Spleen (tissue), 11 donors: ENCODE results near the gene KCNC1. TPM values are rescaled to one million over a fixed set of nuclear protein-coding genes. Genes with fewer than 3 reads are reported as not detected.

ENCODE experiments used
- DNase-seq: peaks from one replicate; pipeline ENCODE4 v3.0.0-alpha.2; 2020
- H3K27ac ChIP-seq, 8 donors: fragments of 200-600 bp; sonication (generic) in 7 of 8; 1 replicate in 4 of 8; 2 replicates in 4 of 8; pipeline versions ENCODE4 v1.5.0 to v1.8.0; 2016 to 2021; ENCODE audit warnings: inconsistent platforms in 4 of 8, mild to moderate bottlenecking in 4 of 8, moderate library complexity in 1 of 8
- H3K27me3 ChIP-seq, 7 donors: fragments of 200-600 bp; sonication (generic) in 6 of 7; replicated peaks in 1 of 7; 1 replicate in 4 of 7; 2 replicates in 3 of 7; pipeline versions ENCODE4 v1.5.0 to v1.8.0; 2016 to 2021; ENCODE audit warnings: inconsistent platforms in 3 of 7, mild to moderate bottlenecking in 1 of 7
- H3K36me3 ChIP-seq, 6 donors: fragments of 200-600 bp; sonication (generic) in 5 of 6; 1 replicate in 4 of 6; 2 replicates in 2 of 6; pipeline versions ENCODE4 v1.5.0 to v1.8.0; 2016 to 2021; ENCODE audit warnings: inconsistent platforms in 2 of 6
- H3K4me1 ChIP-seq, 6 donors: fragments of 200-600 bp; sonication (generic) in 5 of 6; 1 replicate in 3 of 6; 2 replicates in 3 of 6; pipeline versions ENCODE4 v1.5.0 to v1.8.0; 2016 to 2021; ENCODE audit warnings: inconsistent platforms in 3 of 6
- H3K4me3 ChIP-seq, 8 donors: fragments of 200-600 bp; sonication (generic) in 7 of 8; 1 replicate in 4 of 8; 2 replicates in 4 of 8; pipeline versions ENCODE4 v1.5.0 to v1.8.0; 2016 to 2021; ENCODE audit warnings: inconsistent platforms in 4 of 8, mild to moderate bottlenecking in 4 of 8, moderate library complexity in 2 of 8
- H3K9me3 ChIP-seq, 8 donors: fragments of 200-600 bp; sonication (generic) in 7 of 8; 1 replicate in 4 of 8; 2 replicates in 4 of 8; pipeline versions ENCODE4 v1.5.0 to v1.8.0; 2016 to 2021; ENCODE audit warnings: inconsistent platforms in 4 of 8
- POLR2A ChIP-seq, 3 donors: fragments of 450-650 bp; IDR thresholded peaks; one replicate each; pipeline ENCODE4 v1.5.1; 2017; ENCODE audit warnings: antibody characterized with exemption in 3 of 3, mild to moderate bottlenecking in 1 of 3
- POLR2AphosphoS5 ChIP-seq, 3 donors: sonication (generic); formaldehyde crosslinking; IDR thresholded peaks; one replicate each; pipeline ENCODE4 v1.5.1; 2017; ENCODE audit warnings: antibody characterized with exemption in 3 of 3
- WGBS, 5 donors: extraction: QIAGEN DNeasy Blood & Tissue Kit in 3 of 5; methylation state at CpG; one replicate each; pipeline versions ENCODE4 v1.1.5 to v1.1.7; 2013 to 2018; 5-methylcytosine and 5-hydroxymethylcytosine counted together
- intact Hi-C: fragments of 100-400 bp; cut with DNase I; formaldehyde crosslinking; loops from one replicate; pipeline ENCODE4 v1.15.0; 2023; ENCODE audit warnings: low total_unique reads
- polyA plus RNA-seq, 3 donors: library from polyadenylated mRNA; stranded (reverse); fragments of 200-250 nt; gene quantifications; one replicate each; pipeline ENCODE4 v1.2.1, GENCODE V29; 2013
- total RNA-seq, 7 donors: library from RNA; depleted of rRNA in 3 of 7; stranded (reverse); fragments of >200 nt in 3 of 7; fragmentation: NEBNext Ultra II Directional in 4 of 7; extraction: Animal tissue kit (Norgen Biotek cat#: 25700) in 4 of 7; gene quantifications; one replicate each; pipeline versions ENCODE4 v1.1.0 to v1.2.1, GENCODE V29; 2016 to 2021
- TF ChIP-seq, protein P1 (sequence below), 11 experiments: fragments of 200-600 bp in 7 of 11; fragments of 450-650 bp in 4 of 11; sonication (generic) in 4 of 11; IDR thresholded peaks in 8 of 11; conservative IDR thresholded peaks in 3 of 11; 1 replicate in 7 of 11; 2 replicates in 4 of 11; pipeline versions ENCODE4 v1.4.0 to v1.8.0; 2016 to 2021; ENCODE audit warnings: antibody characterized with exemption in 11 of 11, inconsistent platforms in 4 of 11, mild to moderate bottlenecking in 1 of 11
- donor health status: healthy with polysubstance abuse.
- donor health status: DM: no; HTN: no; CAD: no; lungs with moderate emphysema.
- donor health status: DM: no; HTN: no; CAD: no.
- donor health status: Bipolar disorder and iron deficiency.
- donor health status: healthy.
- donor health status: DM: no; HTN: no; CAD: no.
- donor health status: DM: yes; HTN: yes; CAD: no.

Gene KCNC1
- total and polyA plus RNA-seq, 10 donors: not detected

DNA sequence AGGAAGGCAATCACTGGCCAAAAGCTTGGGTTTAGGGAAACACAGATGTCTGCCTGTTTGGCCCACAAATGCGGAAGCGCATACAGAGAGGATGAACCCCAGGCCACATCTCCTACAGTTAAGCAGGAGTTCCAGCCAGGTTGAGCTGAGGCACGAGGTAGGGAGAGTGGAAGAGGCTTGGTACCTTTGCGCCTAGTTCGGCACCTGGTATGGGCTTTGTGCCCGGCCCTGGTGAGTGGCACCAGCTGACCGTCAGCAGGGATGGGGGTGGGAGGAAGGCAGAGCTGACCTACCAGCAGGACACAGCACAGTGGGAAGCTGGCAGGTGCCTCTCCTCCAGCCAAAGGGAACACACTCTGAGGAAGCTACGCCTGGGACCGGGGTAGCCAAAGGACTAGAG lies 57.6 kb downstream of the KCNC1 start:
- H3K9me3 ChIP-seq: no peaks in the 10 kb centered on the region
- TF ChIP-seq POLR2A (IDR thresholded peaks at IDR 0.05) (no peak), POLR2AphosphoS5 (IDR thresholded peaks at IDR 0.05) (no peak)
- TF ChIP-seq, protein P1, sequence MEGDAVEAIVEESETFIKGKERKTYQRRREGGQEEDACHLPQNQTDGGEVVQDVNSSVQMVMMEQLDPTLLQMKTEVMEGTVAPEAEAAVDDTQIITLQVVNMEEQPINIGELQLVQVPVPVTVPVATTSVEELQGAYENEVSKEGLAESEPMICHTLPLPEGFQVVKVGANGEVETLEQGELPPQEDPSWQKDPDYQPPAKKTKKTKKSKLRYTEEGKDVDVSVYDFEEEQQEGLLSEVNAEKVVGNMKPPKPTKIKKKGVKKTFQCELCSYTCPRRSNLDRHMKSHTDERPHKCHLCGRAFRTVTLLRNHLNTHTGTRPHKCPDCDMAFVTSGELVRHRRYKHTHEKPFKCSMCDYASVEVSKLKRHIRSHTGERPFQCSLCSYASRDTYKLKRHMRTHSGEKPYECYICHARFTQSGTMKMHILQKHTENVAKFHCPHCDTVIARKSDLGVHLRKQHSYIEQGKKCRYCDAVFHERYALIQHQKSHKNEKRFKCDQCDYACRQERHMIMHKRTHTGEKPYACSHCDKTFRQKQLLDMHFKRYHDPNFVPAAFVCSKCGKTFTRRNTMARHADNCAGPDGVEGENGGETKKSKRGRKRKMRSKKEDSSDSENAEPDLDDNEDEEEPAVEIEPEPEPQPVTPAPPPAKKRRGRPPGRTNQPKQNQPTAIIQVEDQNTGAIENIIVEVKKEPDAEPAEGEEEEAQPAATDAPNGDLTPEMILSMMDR (IDR thresholded peaks at IDR 0.05 in 8 of 11, conservative IDR thresholded peaks at IDR 0.05 in 3 of 11): no peak
- DNase-seq: no peak

DNA sequence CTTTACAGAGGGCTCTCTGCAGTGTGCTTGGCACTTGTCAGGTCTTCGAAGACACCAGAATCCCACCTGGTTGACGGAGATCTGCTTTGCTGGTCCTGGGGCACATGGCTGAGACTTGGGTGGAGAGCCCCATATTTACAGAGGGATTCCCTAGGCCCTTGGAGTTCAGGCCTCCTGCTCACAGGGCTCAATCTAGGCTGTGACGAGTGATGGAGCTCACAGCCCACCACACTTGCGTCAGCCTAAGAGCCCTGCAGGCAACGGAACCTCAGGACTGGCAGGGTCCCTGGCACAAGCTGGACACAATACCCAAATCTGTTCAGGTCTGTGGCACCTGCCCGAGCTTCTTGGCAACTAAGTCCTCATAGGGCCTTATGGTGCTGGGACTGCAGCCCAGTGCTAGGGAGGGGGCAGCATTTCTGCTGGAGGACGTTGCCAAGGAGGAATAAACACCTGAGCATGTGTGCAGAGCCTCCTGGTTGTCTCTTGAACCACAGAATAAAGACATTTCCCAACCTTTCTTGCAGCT lies 59.1 kb downstream of the KCNC1 start:
- H3K36me3 ChIP-seq: peaks cover 0 to 17% (median 0%) of the 10 kb centered on the region in 6 donors
- no peaks in the 10 kb centered on the region for H3K9me3 ChIP-seq
- no peaks in the 10 kb centered on the region for H3K4me1 ChIP-seq
- 85 to 96% (median 91%) methylated on average over 2 to 7 of the region's 7 CpGs for WGBS, 5 donors
- no peaks in the 10 kb centered on the region for H3K27me3 ChIP-seq
- intact Hi-C loops: no loop called here
- no peak overlapping the region for H3K4me3 ChIP-seq
- TF ChIP-seq POLR2A (IDR thresholded peaks at IDR 0.05) (no peak), POLR2AphosphoS5 (IDR thresholded peaks at IDR 0.05) (no peak)
- TF ChIP-seq, protein P1 (IDR thresholded peaks at IDR 0.05 in 8 of 11, conservative IDR thresholded peaks at IDR 0.05 in 3 of 11): no peak
- DNase-seq: no peak
- H3K27ac ChIP-seq: no peak overlapping the region

More for the DNA sequence above, 57.6 kb downstream of the KCNC1 start:
- H3K36me3 ChIP-seq: peaks cover 0 to 19% (median 0%) of the 10 kb centered on the region in 6 donors
- no peak overlapping the region for H3K27ac ChIP-seq
- intact Hi-C loops: no loop called here
- H3K4me1 ChIP-seq: no peaks in the 10 kb centered on the region
- no peak overlapping the region for H3K4me3 ChIP-seq
- 94 to 98% (median 96%) methylated on average over 9 of the region's 9 CpGs for WGBS, 5 donors
- H3K27me3 ChIP-seq: no peaks in the 10 kb centered on the region

DNA sequence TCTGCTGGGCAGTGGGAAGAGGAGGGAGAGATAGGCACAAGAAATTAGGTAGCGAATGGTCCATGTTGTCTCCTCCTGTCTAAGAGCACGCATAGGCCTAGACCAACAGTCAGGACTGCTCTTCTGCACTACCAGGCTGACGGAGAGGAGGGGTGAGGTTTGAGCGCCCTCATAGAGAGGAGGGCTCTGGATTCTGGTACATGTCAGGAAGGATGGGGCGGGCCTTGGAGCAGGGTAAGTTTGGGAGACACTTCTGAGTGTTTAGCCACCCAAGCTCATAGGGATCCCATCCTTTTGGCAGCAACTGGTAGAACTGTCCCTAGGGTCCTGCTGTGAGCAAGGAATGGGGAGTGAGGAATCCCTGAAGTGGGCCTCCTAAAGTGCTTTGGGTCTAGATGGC lies 60.4 kb downstream of the KCNC1 start:
- Histone ChIP-seq H3K9me3 (no peaks in the 10 kb centered on the region), H3K27me3 (no peaks in the 10 kb centered on the region), H3K4me3 (no peak overlapping the region), H3K4me1 (no peaks in the 10 kb centered on the region), H3K27ac (no peak overlapping the region), H3K36me3 (peaks cover 0 to 27% (median 0%) of the 10 kb centered on the region in 6 donors)
- TF ChIP-seq, protein P1 (IDR thresholded peaks at IDR 0.05 in 8 of 11, conservative IDR thresholded peaks at IDR 0.05 in 3 of 11): no peak
- TF ChIP-seq POLR2AphosphoS5 (IDR thresholded peaks at IDR 0.05) (no peak), POLR2A (IDR thresholded peaks at IDR 0.05) (no peak)
- intact Hi-C loops: no loop called here
- 94 to 99% (median 97%) methylated on average over 5 of the region's 5 CpGs for WGBS, 5 donors
- DNase-seq: no peak

DNA sequence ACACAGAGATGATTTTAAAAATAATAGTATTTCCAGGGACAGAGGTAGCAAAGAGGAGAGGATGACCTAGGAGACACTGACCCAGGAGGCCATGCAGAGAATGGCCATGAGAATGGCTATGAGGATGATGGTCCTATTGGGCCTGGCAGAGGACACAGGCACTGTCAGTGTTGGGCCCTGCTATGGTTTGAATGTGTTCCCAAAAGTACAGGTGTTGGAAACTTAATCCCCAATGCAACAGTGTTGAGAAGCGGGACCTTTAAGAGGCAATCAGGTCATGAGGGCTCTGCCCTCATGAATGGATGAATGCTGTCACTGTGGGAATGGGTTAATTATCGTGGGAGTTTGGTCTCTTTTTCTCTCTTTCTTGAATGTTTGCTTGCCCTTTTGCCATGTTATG lies 61.6 kb downstream of the KCNC1 start:
- no peak for TF ChIP-seq POLR2AphosphoS5 (IDR thresholded peaks at IDR 0.05)
- TF ChIP-seq, protein P1 (IDR thresholded peaks at IDR 0.05 in 8 of 11, conservative IDR thresholded peaks at IDR 0.05 in 3 of 11): no peak
- TF ChIP-seq POLR2A (IDR thresholded peaks at IDR 0.05): no peak
- no peak overlapping the region for H3K27ac ChIP-seq
- 91 to 100% (median 96%) methylated on average over 2 of the region's 2 CpGs for WGBS, 5 donors
- no peaks in the 10 kb centered on the region for H3K4me1 ChIP-seq
- H3K27me3 ChIP-seq: no peaks in the 10 kb centered on the region
- peaks cover 0 to 27% (median 0%) of the 10 kb centered on the region in 6 donors for H3K36me3 ChIP-seq
- intact Hi-C loops: no loop called here
- H3K4me3 ChIP-seq: no peak overlapping the region
- no peak for DNase-seq
- no peaks in the 10 kb centered on the region for H3K9me3 ChIP-seq
